ENCODE measurements around the gene CDO1.
A peak's percentile ranks its signal among the peaks of the same experiment; 100 is the strongest.

CDO1 gene

DNA sequence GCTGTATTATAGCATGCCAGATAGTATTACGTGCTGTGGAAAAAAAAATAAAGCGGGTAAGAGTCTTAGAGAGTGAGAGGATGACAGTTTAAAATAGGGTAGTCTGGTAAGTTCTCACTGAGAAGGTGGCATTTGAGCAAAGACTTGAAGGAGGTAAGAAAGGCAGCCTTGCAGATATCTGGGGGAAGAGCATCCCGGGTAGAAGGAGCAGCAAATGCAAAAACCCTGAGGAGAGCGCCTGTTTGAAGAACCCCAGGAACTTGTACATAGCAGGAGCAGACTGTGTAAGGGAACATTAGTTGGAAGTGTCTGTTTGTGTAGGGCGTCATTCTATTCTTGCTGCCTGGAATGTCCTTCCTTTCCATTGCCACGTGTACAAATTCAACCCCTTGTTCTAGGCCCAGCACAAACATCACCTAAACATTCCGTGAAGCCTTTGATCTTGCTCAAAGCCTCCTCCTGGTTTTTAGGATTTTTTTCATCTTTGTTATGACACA lies 27.9 kb upstream of the CDO1 start:
- Histone ChIP-seq H3K9me3 (ENCODE audit: control insufficient read depth, insufficient read depth, low read length) (no peaks in the 10 kb centered on the region), H3K4me1 (ENCODE audit: control insufficient read depth, insufficient read depth, low read length) (0 out of 2 replicates have a peak, but pooled peaks cover 4% of the 10 kb centered on the region), H3K9ac (ENCODE audit: low read depth, low read length) (no peak overlapping the region), H3K36me3 (ENCODE audit: control insufficient read depth, insufficient read depth, low read length) (no peaks in the 10 kb centered on the region), H3K4me3 (ENCODE audit: low read depth, low read length) (no peak overlapping the region), H3K27ac (ENCODE audit: low read depth, low read length) (no peak overlapping the region), H3K27me3 (ENCODE audit: control insufficient read depth, insufficient read depth, low read length) (peaks cover 11% of the 10 kb centered on the region)

DNA sequence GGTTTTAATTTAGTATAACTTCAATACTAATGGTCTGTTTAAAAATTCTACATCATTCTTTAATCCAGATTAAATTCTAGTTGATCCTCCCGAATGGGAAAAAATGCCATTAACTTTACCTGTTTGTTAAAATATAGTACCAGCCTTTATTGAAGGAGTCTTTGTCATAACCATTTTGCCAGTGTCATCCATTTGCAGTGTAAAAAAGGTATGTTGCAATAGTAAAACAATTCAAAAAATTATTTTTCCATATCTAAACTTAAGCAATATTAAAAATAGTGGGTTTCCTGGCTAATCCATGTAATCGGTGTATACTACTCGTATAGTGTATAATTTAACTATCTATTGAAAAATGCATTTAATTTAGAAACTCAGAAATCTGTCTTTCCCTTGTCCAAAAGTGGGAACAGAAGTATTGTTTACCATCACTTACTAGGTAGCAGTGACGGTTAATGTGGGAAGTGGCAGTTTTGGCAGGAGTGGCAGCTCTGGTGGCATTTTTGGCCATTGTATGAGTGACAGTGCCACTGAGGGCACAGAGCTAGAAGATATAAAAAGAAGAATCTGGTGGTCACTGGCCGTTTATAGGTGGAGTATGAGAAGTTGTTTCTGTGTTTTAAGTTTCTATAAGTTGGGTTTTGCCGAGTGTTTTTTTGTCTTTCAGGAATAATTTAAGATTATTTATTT lies 27.1 kb upstream of the CDO1 start:
- H3K9ac ChIP-seq (ENCODE audit: low read depth, low read length) = no peak overlapping the region
- no peak overlapping the region for H3K4me3 ChIP-seq (ENCODE audit: low read depth, low read length)
- H3K9me3 ChIP-seq (ENCODE audit: control insufficient read depth, insufficient read depth, low read length) = no peaks in the 10 kb centered on the region
- H3K27me3 ChIP-seq (ENCODE audit: control insufficient read depth, insufficient read depth, low read length) = peaks cover 11% of the 10 kb centered on the region
- peaks cover under 1% of the 10 kb centered on the region; the same call in 1 of the 2 replicates for H3K36me3 ChIP-seq (ENCODE audit: control insufficient read depth, insufficient read depth, low read length)
- no peak overlapping the region for H3K27ac ChIP-seq (ENCODE audit: low read depth, low read length)
- peaks cover 4% of the 10 kb centered on the region; the same call in 1 of the 2 replicates for H3K4me1 ChIP-seq (ENCODE audit: control insufficient read depth, insufficient read depth, low read length)

DNA sequence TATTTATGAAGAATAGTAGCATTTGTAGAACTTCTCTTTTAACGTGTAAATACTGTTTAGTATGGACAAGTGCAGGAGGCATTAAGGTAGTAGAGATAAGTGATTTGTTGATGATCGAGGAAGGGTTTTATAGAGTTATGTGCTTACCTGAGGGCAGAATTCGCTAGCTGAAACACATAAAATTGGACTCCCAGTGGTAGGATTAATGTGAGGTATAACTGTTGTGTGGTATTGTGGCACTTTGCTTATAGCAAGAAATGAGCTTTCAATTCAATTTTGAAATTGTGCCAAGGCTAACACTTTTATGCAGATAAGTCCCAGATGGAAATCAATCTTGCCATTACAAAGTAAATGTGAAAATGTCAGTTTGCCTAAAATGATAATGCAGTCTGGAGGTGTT lies 26.5 kb upstream of the CDO1 start:
- Histone ChIP-seq H3K9ac (ENCODE audit: low read depth, low read length) (no peak overlapping the region), H3K36me3 (ENCODE audit: control insufficient read depth, insufficient read depth, low read length) (peaks cover 7% of the 10 kb centered on the region), H3K4me3 (ENCODE audit: low read depth, low read length) (peak overlapping the region; percentile 92), H3K9me3 (ENCODE audit: control insufficient read depth, insufficient read depth, low read length) (no peaks in the 10 kb centered on the region), H3K27me3 (ENCODE audit: control insufficient read depth, insufficient read depth, low read length) (peaks cover 11% of the 10 kb centered on the region), H3K27ac (ENCODE audit: low read depth, low read length) (no peak overlapping the region), H3K4me1 (ENCODE audit: control insufficient read depth, insufficient read depth, low read length) (peaks cover 4% of the 10 kb centered on the region; the same call in 1 of the 2 replicates)

DNA sequence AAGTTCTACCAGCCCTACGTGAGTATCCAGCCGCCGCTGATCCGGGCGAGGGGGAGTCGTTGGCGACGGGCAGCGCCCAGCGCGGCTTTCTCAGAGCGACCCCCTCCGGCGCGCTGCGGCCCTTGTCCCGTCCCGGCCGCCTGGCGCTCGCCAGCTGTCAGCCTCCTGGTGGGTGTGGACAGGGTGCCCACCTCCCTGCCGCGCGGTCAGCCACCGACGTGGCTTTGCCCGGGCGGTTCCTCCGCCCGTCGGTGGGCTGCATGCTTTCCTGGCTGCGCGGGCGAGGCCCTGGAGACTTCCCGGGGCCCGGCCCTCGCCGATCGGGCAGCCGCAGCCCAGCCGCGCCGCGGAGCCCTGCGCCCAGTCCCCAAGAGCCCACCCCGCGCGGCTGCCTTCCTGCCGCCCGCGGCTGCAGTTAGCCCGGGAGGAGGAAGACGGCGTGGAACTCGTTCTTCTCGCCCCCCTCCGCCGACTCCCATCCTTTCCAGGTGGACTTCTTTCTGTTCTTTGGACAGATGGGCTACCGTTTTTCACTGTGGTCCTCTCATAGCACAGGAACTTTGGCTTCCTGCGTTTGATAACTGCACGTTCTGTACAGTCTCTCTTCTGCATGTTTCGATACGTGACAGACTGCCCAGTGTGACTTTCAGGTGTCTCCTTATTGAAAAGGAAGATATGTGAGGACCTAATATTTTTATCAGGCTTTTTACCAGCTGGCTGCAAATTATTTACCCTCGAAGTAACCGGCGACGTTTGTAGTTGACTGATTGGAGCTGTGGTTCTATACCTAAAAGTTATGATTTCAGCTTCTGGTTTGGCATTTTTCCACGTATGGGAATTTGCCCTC lies 25.9 kb upstream of the CDO1 start:
- Histone ChIP-seq H3K27ac (ENCODE audit: low read depth, low read length) (peak overlapping the region; percentile 89), H3K9me3 (ENCODE audit: control insufficient read depth, insufficient read depth, low read length) (no peaks in the 10 kb centered on the region), H3K4me1 (ENCODE audit: control insufficient read depth, insufficient read depth, low read length) (peaks cover 4% of the 10 kb centered on the region; the same call in 1 of the 2 replicates), H3K4me3 (ENCODE audit: low read depth, low read length) (peak overlapping the region; percentile 92), H3K9ac (ENCODE audit: low read depth, low read length) (peak overlapping the region; percentile 66), H3K27me3 (ENCODE audit: control insufficient read depth, insufficient read depth, low read length) (peaks cover 11% of the 10 kb centered on the region), H3K36me3 (ENCODE audit: control insufficient read depth, insufficient read depth, low read length) (peaks cover 13% of the 10 kb centered on the region)

DNA sequence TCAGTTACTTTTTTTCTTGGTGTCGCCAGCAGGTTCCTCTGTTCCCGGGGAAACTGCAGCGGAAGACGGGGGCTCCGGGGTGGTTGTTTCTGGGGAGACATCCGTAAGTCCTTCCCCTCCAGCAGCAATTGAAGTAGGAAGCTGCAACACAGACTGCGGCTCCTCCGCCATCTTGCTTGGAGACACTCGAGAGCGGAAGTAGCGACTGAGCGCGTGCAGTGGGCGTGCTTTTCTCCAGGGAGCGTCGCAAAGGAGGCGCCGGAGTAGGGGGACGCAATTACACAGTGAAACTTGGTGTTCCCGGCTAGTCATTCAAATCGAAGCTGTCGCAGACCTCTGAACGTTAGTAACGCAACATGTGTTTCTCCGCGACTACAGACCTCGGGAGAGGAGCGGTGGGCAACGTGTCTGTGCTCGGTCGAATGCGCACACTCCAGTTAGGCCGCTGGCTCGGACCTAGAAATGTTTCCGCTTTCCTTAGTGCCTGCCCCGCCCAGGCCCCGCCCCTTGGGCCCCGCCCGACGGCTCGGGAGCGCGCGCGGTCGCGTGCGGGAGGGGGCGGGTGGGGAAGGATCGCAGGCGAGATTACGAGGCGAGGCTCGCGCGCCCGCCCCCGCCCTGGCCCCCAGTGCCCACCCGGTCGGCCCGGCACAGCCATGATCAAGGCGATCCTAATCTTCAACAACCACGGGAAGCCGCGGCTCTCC lies 25.1 kb upstream of the CDO1 start, which contains the start of the genes AP3S1 and ATG12:
Gene AP3S1 (plus strand): TSS at position 554 of the 707 bp plus-strand sequence. CDS start 103 bp downstream, at position 657.
Gene ATG12 (minus strand): TSS at position 184 of the 707 bp plus-strand sequence. CDS start 13 bp downstream, at position 171.
- Histone ChIP-seq H3K4me1 (ENCODE audit: control insufficient read depth, insufficient read depth, low read length) (peaks cover 4% of the 10 kb centered on the region; the same call in 1 of the 2 replicates), H3K36me3 (ENCODE audit: control insufficient read depth, insufficient read depth, low read length) (peaks cover 21% of the 10 kb centered on the region), H3K9ac (ENCODE audit: low read depth, low read length) (peak within 1 kb of the TSS; percentile 91), H3K9me3 (ENCODE audit: control insufficient read depth, insufficient read depth, low read length) (no peaks in the 10 kb centered on the region), H3K27ac (ENCODE audit: low read depth, low read length) (peak within 1 kb of the TSS; percentile 89), H3K4me3 (ENCODE audit: low read depth, low read length) (peak within 1 kb of the TSS; percentile 92), H3K27me3 (ENCODE audit: control insufficient read depth, insufficient read depth, low read length) (peaks cover 11% of the 10 kb centered on the region)

DNA sequence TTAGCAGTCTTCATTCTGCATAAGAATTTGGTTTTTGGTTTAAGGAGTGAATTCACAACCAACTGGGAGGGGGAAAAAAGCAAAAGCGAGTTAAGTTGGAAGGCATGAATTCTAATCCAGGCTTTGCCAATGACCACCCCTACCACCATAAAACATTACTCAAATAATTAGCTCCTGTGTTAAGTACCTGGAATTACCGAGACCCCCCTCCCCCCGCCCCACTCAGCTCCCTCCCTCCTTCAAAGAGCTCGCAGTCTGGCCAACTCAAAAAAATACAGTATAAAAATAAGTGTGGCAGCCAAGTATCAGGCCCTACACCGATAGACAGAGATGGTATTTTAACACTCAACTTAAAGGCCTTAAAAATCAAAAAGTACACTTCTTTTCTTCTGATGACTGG lies 24.4 kb upstream of the CDO1 start:
- Histone ChIP-seq H3K9me3 (ENCODE audit: control insufficient read depth, insufficient read depth, low read length) (no peaks in the 10 kb centered on the region), H3K4me3 (ENCODE audit: low read depth, low read length) (peak overlapping the region; percentile 92), H3K27me3 (ENCODE audit: control insufficient read depth, insufficient read depth, low read length) (peaks cover 11% of the 10 kb centered on the region), H3K27ac (ENCODE audit: low read depth, low read length) (peak overlapping the region; percentile 89), H3K36me3 (ENCODE audit: control insufficient read depth, insufficient read depth, low read length) (peaks cover 27% of the 10 kb centered on the region), H3K9ac (ENCODE audit: low read depth, low read length) (peak overlapping the region; percentile 91), H3K4me1 (ENCODE audit: control insufficient read depth, insufficient read depth, low read length) (peaks cover 4% of the 10 kb centered on the region; the same call in 1 of the 2 replicates)

DNA sequence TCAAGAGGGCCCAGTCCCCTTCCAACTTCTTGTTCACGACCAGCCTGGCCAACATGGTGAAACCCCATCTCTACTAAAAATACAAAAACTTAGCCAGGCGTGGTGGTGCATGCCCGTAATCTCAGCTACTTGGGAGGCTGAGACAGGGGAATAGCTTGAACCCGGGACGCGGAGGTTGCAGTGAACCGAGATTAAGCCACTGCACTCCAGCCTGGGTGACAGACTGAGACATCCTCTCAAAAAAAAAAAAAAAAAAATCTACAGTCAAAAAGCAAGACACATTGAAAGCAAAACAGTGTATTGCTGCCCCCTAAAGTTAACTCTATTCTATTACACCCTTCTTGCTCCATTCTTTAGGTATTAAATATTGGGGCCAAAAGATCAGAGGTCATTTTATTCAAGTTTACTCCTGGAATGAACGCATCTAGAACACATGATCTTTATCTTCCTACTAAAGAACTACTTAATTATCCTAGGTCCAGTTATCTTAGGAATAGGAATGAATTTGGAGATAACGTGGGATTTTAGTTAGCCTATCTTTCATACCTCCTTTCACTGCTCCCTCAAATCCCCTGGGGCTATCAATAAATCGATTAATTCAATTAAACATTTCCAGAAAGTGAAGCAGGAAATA lies 22.5 kb upstream of the CDO1 start:
- peak overlapping the region; percentile 92; the same call in 1 of the 2 replicates for H3K4me3 ChIP-seq (ENCODE audit: low read depth, low read length)
- peaks cover 4% of the 10 kb centered on the region; the same call in 1 of the 2 replicates for H3K4me1 ChIP-seq (ENCODE audit: control insufficient read depth, insufficient read depth, low read length)
- no peak overlapping the region for H3K27ac ChIP-seq (ENCODE audit: low read depth, low read length)
- peaks cover 11% of the 10 kb centered on the region for H3K27me3 ChIP-seq (ENCODE audit: control insufficient read depth, insufficient read depth, low read length)
- H3K36me3 ChIP-seq (ENCODE audit: control insufficient read depth, insufficient read depth, low read length) = peaks cover 46% of the 10 kb centered on the region
- no peak overlapping the region for H3K9ac ChIP-seq (ENCODE audit: low read depth, low read length)
- H3K9me3 ChIP-seq (ENCODE audit: control insufficient read depth, insufficient read depth, low read length) = no peaks in the 10 kb centered on the region

DNA sequence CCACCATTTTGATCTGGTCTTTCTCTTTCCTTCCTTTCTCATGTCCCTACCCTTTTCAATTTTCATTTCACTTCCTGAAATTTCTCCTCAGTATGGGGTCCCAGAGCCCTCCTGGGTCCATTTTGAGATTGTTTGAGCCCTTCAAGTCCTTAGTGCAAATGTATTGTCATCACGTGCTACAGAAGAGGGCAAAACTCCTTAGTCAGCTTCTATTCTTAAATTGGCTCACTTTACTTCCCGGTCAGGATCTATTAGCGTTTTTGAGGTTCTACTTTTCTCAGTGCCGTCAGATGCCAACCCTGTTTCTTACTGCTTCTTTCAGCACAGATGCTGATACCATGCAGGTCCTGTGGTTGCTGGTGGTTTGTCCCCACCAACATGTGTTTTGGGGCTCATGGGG lies 19.0 kb upstream of the CDO1 start:
- H3K27ac ChIP-seq (ENCODE audit: low read depth, low read length) = no peak overlapping the region
- no peak overlapping the region for H3K9ac ChIP-seq (ENCODE audit: low read depth, low read length)
- H3K4me1 ChIP-seq (ENCODE audit: control insufficient read depth, insufficient read depth, low read length) = peaks cover 7% of the 10 kb centered on the region
- no peaks in the 10 kb centered on the region for H3K27me3 ChIP-seq (ENCODE audit: control insufficient read depth, insufficient read depth, low read length)
- H3K9me3 ChIP-seq (ENCODE audit: control insufficient read depth, insufficient read depth, low read length) = no peaks in the 10 kb centered on the region
- no peak overlapping the region for H3K4me3 ChIP-seq (ENCODE audit: low read depth, low read length)
- H3K36me3 ChIP-seq (ENCODE audit: control insufficient read depth, insufficient read depth, low read length) = peaks cover 74% of the 10 kb centered on the region

DNA sequence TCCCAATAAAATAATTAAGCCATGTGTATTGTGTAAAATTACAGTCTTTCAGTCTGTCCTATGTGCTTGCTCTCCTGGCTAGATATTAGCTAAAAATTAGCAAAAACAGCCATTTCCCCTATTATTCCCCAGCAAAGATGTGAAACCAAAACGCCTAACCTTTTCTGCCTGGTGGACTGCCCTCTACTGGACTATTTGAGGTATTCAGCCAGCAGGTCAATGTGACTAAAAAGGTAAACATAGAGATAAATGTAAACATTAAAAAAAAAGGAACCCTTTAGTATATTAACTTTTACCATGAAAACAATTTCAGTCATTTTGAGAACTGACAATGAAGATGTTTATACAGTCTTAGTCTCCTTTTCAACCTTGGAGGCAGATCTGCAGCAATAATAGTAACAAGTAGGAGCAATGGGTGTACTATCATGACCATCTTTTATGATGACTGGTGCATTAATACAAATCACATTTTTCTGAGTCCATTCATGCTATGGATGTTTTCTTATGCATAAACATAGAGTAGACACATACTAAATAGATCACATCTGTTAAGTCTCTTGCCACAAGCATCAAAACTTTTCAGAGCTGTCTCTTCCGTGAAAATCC lies 14.8 kb upstream of the CDO1 start:
- H3K27me3 ChIP-seq (ENCODE audit: control insufficient read depth, insufficient read depth, low read length) = no peaks in the 10 kb centered on the region
- no peak overlapping the region for H3K4me3 ChIP-seq (ENCODE audit: low read depth, low read length)
- no peaks in the 10 kb centered on the region for H3K9me3 ChIP-seq (ENCODE audit: control insufficient read depth, insufficient read depth, low read length)
- no peak overlapping the region for H3K9ac ChIP-seq (ENCODE audit: low read depth, low read length)
- H3K36me3 ChIP-seq (ENCODE audit: control insufficient read depth, insufficient read depth, low read length) = peaks cover 73% of the 10 kb centered on the region
- H3K4me1 ChIP-seq (ENCODE audit: control insufficient read depth, insufficient read depth, low read length) = peaks cover 7% of the 10 kb centered on the region; the same call in 1 of the 2 replicates
- H3K27ac ChIP-seq (ENCODE audit: low read depth, low read length) = peak overlapping the region; percentile 18

DNA sequence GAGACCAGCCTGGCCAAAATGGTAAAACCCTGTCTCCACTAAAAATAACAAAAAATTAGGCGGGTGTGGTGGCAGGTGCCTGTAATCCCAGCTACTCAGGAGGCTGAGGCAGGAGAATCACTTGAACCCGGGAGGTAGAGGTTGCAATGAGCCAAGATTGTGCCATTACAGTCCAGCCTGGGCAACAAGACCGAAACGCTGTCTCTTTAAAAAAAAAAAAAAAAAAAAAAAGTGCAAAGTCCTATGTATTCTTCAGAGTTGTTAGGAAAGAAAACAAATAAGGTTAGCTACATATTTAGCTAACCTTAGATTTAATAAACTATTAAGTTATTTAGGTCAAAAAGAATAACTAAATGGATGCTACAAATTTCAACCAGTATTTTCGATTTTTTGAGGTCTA lies 13.5 kb upstream of the CDO1 start:
- no peak overlapping the region for H3K9ac ChIP-seq (ENCODE audit: low read depth, low read length)
- peaks cover 59% of the 10 kb centered on the region for H3K36me3 ChIP-seq (ENCODE audit: control insufficient read depth, insufficient read depth, low read length)
- H3K9me3 ChIP-seq (ENCODE audit: control insufficient read depth, insufficient read depth, low read length) = peaks cover 2% of the 10 kb centered on the region; the same call in 1 of the 2 replicates
- peaks cover 7% of the 10 kb centered on the region; the same call in 1 of the 2 replicates for H3K4me1 ChIP-seq (ENCODE audit: control insufficient read depth, insufficient read depth, low read length)
- no peak overlapping the region for H3K4me3 ChIP-seq (ENCODE audit: low read depth, low read length)
- H3K27ac ChIP-seq (ENCODE audit: low read depth, low read length) = no peak overlapping the region
- no peaks in the 10 kb centered on the region for H3K27me3 ChIP-seq (ENCODE audit: control insufficient read depth, insufficient read depth, low read length)

All from HUES48 (cell line).